22Rv1 (cell line): ENCODE results near the gene PIGR.

Experiments
- ZFX ChIP-seq: fragments of 450-650 bp; IDR thresholded peaks from 2 replicates; pipeline ENCODE4 v1.6.1; 2017; ENCODE audit warnings: antibody characterized with exemption, borderline replicate concordance
- TF ChIP-seq, protein P1 (sequence below): fragments of 450-650 bp; IDR thresholded peaks from 2 replicates; pipeline ENCODE4 v1.5.1; 2017; ENCODE audit warnings: mild to moderate bottlenecking

DNA sequence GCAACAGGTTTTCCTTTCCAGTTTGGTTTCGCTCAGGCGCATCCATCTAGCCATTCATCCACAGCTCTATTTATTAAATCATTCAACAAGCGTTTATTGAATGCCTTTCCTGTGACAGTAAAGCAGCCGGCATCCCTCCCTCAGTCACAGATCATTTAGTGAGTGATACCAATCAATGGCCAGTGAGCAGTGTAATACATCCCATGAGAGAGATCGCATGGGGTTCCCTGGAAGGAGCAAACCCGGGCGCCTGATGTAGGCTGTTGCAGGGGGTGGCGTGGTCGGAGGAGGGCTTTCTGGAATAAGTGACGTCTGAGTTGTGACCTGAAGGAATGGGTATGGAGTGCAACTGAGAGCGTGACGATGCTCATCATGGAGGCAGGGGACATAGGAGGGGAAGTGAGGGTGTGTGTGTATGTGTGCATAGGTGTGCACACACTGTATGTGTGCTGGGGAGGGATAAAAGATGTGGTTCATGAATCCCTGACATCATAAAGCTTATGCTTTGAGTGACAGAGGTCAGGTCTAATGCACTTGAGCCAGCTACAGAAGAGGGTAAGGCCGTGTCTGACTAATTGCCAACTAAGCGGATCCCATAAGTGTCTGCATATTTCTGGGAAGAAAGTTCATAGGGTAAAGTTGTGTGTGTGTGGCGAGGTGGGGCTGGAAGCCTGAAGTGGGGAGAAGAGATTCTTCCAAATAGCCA lies 31.1 kb downstream of the PIGR start:
- TF ChIP-seq, protein P1, sequence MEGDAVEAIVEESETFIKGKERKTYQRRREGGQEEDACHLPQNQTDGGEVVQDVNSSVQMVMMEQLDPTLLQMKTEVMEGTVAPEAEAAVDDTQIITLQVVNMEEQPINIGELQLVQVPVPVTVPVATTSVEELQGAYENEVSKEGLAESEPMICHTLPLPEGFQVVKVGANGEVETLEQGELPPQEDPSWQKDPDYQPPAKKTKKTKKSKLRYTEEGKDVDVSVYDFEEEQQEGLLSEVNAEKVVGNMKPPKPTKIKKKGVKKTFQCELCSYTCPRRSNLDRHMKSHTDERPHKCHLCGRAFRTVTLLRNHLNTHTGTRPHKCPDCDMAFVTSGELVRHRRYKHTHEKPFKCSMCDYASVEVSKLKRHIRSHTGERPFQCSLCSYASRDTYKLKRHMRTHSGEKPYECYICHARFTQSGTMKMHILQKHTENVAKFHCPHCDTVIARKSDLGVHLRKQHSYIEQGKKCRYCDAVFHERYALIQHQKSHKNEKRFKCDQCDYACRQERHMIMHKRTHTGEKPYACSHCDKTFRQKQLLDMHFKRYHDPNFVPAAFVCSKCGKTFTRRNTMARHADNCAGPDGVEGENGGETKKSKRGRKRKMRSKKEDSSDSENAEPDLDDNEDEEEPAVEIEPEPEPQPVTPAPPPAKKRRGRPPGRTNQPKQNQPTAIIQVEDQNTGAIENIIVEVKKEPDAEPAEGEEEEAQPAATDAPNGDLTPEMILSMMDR, result no peak
- no peak for TF ChIP-seq ZFX
